GM12872 (cell line): Measurements from ENCODE around the gene RFFL.

Experiments
- CTCF ChIP-seq: IDR thresholded peaks from 3 replicates; pipeline ENCODE4 v1.5.1; 2011; ENCODE audit warnings: low read depth, mild to moderate bottlenecking, low read length, moderate library complexity; ENCODE audit not compliant: insufficient read depth

The RFFL gene

GRCh38 chr17:35006961-35007360 is 56.5 kb downstream of the RFFL start:
- no peak for TF ChIP-seq CTCF

GRCh38 chr17:35006345-35006744 is 57.2 kb downstream of the RFFL start:
- TF ChIP-seq CTCF, result no peak

- TF ChIP-seq CTCF, result no peak
Measured at GRCh38 chr17:35003778-35004177, 59.7 kb downstream of the RFFL start.

GRCh38 chr17:35002876-35003551 is 60.5 kb downstream of the RFFL start:
- no peak for TF ChIP-seq CTCF

- no peak for TF ChIP-seq CTCF
Measured at GRCh38 chr17:35001549-35001948, 62.0 kb downstream of the RFFL start.

- no peak for TF ChIP-seq CTCF
Measured at GRCh38 chr17:34999456-34999855, 64.1 kb downstream of the RFFL start.

GRCh38 chr17:34998205-34998604 is 65.3 kb downstream of the RFFL start:
- TF ChIP-seq CTCF, result peak; percentile 96
